AG20443 (cell line): Measurements from ENCODE around the gene PRKAR1A.
A peak's percentile ranks its signal among the peaks of the same experiment; 100 is the strongest.
"Not testable (repeated sequence)": the region's sequence is repeated elsewhere in the genome, so short reads cannot be mapped to it uniquely, and the experiment has no call there.

ENCODE experiments used
- DNase-seq: peaks from one replicate; pipeline ENCODE4 v3.0.0; 2012; ENCODE audit warnings: low spot score, mixed read lengths

Gene PRKAR1A

DNA sequence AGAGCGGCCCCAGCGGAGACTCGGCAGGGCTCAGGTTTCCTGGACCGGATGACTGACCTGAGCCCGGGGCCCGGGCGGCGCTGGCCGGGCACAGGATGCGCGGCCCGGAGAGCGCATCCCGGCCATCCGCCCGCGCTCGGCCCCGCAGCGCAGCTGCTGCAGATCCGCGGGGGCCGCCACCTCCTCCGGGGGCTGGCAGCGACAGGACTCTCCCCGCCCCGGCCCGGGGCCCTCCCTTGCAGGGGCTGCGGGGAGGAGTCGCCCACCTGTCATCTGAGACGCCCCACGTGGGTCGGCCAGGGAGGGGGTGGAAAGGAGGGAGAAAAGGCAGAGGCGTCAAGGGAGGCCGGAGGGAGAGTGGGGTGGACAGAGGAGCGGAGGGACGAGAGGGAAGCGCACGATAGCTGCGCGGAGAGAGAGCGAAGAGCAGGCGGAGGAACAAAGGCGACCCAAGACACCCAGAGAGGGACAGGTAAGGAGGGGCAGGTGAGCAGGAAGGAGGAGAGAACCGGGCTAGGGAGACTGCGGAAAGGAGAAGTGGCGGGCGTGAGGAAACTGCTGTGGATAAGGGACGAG, 471 bp upstream of the PRKAR1A start:
- DNase-seq: peak; percentile 77

DNA sequence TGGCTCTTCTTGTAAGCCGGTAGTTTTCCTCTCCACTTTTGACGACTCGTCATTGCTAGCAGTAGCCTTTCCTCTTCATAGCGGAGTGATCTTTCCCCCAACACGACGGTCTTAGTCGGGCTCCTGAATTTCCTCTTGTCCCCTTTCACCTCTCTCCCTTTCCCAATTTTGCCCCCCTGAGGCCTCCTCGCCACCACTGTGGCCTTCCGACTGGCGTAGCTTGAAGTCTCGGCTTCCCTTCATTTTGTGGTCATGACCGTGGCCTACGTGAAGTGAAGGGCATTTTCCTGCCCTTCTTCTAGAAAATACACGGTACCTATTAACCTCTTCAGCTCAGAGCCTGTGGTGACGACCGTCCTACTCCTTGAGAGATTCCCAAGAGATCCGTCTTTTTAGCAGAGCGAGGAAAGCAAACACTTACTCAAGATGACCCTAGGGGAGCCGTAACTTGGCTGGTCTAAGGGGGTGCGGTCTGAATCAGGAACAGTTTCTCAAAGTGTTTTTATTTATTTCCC, 787 bp downstream of the PRKAR1A start:
- peak; percentile 39 for DNase-seq

DNA sequence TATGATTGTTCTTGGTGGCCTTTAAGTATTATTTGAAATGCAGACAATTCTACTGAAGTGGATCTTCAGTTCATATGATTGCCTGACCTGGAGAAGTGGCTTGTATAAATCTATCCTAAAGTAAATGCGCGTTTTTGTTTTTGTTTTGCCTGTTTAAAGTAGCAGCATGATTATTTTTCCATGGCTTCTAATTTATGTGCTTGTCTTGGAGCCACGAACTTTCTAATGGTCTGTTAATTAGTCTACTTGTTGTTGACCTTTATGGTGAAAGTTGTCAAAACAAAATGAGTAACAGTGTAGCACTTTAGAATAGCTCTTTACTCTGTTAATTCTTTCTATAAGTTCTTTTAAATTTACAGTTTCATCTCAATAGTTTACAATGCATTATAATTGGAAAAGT, 1.7 kb downstream of the PRKAR1A start:
- no peak for DNase-seq

DNA sequence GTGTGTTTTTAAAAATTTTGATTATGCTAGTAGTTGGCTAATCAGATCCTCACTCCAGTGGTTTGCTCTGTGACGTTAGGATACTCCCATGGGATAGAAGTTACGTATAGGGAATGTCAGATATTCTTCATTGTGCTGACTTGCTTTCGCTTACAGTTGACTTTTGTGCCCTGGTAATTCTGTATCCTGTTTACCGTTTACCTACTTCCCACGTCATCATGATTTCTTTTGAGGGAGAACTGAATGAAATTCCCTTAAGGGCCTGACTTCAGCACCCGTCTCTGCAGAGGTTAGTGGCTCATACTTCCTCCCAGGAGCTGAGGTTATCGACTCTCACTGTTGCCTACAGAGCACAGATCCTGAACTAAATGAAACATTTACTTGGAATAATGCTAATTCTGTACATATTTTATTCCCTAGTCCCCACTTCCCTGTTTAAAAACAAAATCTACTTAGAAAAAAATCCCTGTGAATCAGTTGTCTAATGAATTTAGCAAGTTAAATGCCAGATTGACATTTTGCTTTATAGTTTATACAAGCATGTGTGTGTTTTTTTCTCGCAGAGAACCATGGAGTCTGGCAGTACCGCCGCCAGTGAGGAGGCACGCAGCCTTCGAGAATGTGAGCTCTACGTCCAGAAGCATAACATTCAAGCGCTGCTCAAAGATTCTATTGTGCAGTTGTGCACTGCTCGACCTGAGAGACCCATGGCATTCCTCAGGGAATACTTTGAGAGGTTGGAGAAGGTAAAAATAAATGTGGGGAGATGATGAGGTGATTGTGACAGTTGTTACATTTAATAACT, 2.8 kb downstream of the PRKAR1A start:
- DNase-seq: peak; percentile 14

DNA sequence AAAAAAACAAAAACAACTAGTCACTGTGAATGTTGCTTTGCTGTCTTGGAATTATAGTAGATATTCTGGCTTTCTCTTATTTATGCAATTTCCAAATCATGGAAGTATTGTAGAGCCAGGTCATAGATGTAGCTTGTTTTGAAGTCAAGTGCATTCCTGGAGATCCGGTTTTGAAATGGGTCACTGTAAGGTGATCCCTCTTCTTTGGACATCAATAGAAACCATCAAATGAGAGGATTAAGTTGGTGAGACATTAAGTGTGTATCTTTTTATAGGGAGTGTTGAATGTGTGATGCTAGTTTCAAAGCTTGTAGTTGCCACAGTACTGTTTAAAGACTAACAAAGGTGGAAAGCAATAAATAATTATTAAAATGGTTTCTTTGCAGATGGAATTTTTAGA, 4.5 kb downstream of the PRKAR1A start:
- no peak for DNase-seq

DNA sequence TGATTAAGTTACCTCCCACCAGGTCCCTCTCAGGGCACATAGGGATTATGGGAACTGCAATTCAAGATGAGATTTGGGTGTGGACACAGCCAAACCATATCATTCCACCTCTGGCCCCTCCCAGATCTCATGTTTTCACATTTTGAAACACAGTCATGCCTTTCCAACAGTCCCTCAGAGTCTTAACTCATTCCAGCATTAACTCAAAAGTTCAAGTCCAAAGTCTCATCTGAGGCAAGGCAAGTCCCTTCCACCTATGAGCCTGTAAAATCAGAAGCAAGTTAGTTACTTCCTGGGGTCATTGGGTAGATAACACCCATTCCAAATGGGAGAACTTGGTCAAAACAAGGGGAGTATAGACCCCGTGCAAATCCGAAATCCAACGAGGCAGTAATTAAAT, 5.4 kb downstream of the PRKAR1A start:
- not testable (repeated sequence) for DNase-seq

DNA sequence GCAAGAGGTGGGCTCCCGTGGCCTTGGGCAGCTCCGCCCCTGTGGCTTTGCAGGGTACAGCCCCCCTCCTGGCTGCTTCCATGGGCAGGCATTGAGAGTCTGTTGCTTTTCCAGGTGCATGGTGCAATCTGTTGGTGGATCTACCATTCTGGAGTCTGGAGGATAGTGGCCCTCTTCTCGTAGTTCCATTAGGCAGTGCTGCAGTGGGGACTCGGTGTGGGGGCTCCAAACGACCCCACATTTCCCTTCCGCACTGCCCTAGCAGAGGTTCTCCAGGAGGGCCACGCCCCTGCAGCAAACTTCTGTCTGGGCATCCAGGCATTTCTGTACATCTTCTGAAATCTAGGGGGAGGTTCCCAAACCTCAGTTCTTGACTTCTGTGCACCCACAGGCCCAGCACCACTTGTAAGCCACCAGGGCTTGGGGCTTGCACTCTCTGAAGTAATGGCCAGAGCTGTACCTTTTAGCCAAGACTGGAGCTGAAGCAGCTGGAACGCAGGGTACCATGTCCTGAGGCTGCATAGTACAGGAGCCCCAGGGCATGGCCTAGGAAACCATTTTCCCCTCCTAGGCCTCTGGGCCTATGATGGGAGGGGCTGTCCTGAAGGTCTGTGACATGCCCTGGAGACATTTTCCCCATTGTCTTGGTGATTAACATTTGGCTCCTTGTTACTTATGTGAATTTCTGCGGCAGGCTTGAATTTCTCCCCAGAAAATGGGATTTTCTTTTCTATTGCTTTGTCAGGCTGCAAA, 6.0 kb downstream of the PRKAR1A start:
- DNase-seq: no peak

DNA sequence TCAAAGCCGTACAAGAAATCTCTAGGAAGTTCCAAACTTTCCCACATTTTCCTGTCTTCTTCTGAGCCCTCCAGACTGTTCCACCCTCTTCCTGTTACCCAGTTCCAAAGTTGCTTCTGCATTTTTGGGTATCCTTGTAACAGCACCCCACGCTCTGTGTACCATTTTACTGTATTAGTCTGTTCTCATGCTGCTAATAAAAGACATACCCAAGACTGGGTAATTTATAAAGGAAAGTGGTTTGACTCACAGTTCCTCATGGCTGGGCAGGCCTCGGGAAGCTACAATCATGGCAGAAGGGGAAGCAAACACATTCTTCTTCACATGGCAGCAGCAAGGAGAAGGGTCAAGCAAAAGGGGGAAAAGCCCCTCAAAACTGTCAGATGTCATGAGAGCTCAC, 6.8 kb downstream of the PRKAR1A start:
- DNase-seq: not testable (repeated sequence)

DNA sequence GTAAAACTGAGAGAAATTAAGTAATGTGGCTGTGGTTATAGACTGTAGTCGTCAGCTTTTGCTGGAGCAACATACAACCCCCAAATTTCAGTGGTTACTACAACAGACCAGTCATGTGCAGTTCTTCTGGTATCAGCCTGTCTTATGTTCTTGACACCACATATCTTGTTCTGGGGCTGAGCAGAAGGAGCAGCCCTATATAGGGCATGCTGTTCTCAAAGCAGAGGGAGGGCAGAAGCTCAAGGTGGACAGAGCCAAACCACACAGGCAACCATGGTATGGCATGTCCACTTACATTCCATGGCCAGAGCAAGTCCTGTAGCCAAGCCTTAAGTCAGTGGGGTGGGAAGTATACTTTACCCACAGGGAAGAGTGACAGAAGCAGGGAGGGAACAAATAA, 7.7 kb downstream of the PRKAR1A start:
- DNase-seq: no peak

DNA sequence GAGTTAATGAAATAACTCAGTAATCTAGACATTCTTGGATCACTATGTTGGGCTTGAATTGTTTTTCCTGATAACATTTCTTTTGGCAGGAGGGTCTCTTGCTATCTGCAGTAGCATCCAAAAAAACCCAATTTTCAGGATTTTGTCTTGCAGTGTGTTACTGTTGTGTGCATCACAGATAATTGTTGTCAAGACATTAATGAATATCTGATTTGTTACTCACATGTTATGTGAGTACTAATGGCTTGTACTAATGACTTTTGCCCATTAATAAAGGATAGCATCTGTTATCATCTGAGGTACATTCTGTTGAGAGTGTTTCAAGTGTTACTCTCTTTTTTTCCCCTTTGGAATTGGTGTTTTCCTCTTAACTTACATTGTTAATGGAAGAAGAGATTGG, 10.0 kb downstream of the PRKAR1A start:
- DNase-seq: no peak

DNA sequence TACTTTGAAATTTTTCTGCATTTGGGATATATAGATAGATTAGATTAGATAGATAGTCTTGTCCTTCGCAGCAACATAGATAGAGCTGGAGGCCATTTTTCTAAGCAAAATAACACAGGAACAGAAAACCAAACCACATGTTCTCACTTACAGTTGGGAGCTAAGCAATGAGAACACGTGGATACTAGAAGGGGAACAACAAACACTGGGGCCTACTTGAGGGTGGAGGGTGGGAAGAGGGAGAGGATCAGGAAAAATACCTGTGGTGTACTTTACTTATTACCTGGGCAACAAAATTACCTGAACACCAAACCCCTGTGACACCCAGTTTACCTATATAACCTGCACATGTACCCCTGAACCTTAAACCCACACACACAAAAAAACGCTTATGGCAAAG, 14.3 kb downstream of the PRKAR1A start:
- DNase-seq: no peak

DNA sequence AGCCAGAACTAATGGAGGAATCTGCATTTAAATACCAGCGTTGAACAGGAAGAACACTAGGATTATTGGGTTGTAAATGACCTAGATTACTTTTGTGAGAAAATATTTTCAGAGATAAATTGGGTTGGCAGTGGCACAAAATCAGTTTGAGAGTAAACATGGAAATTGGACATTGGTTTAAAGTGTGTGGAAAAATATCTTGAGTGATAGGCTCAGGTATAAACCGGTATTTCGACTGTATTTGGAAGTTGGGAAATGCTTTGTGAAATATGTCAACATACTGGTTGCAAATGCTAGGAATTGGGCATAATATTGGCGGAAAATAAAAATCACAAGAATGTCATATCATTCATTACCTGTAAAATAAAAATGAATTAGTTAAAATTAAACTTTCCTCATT, 15.1 kb downstream of the PRKAR1A start:
- no peak for DNase-seq

DNA sequence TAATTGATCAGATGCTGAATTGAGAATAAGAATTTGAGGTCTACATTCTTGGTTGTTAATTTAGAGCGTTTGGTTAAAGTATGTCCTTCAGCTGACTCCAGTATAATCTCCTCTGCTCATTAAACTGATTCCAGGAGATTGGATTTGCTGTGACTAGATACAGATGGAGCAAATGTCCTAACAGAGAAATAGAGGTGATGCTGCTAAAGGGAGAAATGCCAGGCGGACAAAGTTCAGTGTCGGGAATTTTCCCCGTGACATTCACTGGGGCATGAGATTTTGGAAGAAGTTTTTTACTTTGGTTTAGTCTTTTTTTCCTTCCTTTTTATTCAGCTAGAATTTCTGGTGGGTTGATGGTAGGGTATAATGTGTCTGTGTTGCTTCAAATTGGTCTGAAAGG, 19.0 kb downstream of the PRKAR1A start:
- no peak for DNase-seq

DNA sequence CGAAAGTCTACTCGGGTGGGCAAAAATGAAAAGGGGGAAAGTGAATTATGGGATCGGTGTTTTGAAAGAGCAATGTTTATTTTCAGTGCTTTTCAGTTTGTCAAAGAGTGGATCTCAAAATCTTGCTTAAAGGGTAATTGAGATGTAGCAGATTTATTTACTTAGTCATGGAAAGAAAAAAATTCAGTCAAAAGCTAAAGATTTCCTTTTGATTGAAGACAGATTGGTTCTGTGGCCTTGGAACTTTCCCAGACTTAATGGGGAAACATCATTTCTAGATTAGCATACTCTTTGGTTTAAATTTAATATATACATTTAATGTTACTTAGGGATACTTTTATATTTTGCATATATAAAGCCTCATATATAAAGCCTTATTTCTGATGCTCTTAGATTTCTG, 20.6 kb downstream of the PRKAR1A start:
- DNase-seq: no peak

DNA sequence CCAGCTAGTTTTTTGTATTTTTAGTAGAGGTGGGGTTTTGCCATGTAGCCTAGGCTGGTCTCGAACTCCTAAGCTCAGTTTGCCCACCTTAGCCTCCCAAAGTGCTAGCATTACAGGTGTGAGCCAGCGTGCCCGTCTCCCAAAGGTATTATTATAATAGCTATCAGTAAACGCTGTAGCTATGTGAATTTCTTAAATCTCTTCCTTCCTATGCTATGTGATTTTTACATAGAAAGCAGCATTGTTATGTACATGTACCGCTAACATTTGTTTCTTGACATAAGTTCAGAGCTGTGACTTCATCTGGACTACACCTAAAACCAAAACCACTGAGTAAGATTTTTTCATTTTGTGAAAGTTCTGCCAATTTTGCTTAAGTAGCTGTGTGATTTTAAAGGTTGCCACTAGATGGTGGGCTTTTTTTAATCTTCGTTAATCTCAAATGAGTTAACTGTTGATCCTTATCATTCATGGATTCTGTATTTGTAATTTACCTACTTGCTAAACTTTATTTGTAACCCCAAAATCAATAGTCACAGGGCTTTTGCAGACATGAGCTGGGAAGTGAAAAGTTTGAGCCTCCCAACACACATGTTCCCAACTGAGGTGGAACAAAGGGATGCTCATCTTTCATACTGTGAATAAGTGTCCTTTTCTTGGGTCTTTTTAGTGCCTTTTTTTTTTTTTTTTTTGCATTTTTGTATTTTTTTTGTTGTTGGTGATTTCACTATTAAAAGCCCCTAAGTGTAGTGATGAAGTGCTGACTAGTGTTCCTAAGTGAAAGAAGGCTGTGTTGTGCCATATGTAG, 21.9 kb downstream of the PRKAR1A start:
- peak; percentile 31 for DNase-seq

DNA sequence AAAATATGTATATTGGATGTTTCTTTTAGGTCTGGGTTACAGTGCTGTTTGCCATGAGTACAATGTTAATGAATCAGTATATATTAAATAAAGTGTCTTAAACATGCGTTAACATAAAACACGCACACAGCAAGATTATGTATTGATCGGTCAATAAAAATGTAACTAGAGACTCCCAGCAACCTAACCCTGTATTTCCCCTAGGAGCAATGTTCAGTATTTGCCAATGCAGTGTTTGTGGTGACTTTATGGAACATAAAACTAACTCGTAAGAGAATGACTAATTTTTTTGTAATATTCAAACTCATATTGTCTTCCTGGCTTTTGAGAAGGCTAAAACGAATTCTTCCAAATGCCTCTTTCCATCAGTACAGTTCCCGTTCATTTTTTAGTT, 22.5 kb downstream of the PRKAR1A start:
- DNase-seq: no peak

DNA sequence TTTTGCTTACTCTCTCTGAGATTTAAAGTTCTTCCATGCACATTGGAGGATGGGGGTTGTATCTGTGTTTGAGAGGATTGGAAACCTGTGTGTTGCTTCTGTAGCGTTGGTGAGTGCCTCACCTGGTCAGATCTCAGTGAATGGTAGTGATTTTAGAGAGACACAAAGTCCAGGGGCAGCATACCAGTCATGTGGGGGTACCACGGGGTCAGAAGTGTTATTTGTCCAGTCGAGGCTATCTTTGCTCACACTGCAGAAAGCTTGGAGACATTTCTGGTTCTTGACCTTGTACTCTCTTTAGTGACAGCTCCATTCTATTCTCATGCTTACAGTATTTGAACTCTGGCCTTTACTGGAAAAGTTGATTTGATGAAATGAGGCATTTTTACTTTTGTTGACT, 23.7 kb downstream of the PRKAR1A start:
- DNase-seq: no peak

DNA sequence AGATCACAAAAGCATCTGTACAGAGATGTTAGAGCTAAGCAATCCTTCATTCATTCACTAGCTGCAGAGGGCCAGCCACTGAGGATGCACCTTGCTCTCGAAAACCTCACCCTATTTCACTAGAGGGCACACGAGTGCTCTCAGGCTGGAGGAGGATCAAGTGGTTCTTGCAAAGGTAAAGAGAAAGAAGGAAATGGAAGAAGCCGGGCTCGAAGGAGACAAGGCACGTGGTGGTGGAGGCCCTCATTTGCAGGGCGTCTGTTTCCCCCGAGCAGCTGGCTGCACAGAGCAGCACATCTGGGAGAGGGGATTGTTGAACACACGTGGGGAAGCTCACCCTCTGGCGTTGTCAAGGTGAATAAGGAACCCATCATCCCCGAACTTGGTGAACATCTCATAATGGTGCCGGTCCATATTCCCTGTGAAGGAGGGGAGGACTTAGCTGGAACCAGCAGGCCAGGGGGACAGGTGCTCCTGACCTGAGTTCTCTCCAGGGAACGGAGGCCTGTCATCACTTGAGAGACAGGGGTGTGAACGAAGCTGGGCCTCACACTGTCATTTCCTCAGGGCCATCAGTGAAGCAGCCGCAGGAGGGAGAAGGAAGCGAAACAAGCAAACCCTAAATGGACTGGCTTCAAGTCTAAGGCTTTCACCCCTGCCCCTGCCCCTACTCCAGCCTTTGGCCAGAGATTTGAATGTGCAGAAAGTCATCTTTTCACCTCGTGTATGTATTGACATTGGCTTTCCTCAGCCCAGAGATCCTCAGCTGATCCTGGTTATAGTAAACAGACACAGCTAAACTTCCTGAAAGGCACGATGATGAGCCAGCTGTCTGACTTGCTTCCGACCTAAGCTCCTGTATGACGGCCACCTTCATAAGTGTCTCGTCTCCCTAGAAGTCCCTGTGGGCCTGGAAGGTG, 27.6 kb downstream of the PRKAR1A start:
- peak; percentile 36 for DNase-seq

DNA sequence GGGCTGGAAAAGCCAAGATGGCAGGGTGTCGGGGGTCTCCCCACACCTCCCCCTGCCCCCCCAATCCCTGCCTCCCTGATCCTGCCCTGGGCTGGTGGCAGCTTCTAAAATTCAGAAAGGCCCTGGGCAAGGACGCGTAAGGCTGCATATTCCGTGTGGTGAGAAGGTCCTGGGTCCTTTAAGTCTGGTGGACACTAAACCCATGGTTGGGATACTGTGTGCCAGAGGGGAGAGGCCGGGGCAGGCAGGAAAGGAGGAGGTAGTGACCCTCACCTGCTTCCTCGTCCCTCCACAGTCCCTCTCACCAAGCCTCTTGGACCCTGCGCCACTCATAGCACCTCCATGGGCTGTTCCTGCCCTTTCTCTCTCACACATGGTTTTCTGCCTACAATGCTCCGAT, 28.8 kb downstream of the PRKAR1A start:
- DNase-seq: no peak

DNA sequence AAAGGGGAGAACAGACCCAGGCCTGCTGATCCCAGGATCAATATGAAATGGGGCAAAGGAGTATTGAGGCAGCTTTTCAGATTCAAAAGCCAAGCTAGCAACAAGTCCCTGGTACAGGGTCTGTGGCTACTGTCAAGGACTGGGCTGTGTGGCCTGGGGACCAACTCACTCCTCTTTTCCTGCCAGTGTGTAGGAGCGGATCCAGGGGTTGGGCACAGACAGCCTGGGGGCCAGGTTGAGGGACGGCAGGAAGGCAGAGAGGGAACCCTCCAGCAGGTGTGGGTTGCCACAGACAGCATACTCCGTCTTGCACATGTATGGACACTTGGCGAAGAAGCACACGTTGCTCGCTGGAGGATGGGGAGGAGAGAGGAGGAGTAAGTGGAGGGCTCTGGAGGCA, 29.6 kb downstream of the PRKAR1A start:
- no peak for DNase-seq
